HepG2 (cell line): ENCODE measurements around the gene DDAH1. TPM values are rescaled to one million over a fixed set of nuclear protein-coding genes. Genes with fewer than 3 reads are reported as not detected.

Experiments used
- ATAC-seq: fragments of 200-7000 bp; cut with Tn5 transposase; 3 replicates; pipeline ENCODE4 v1.9.1; 2020; ENCODE audit warnings: mild to moderate bottlenecking, moderate library complexity
- BruUV-seq: library from RNA; stranded (reverse); fragments of 400-500 nt; replicated peaks from 2 replicates; lab custom pipeline; 2021; lab: Mats Ljungman, UMichigan
- CTCF ChIA-PET: fragments of 300-600 bp; formaldehyde crosslinking; extraction: SDS; loops from one replicate; lab custom pipeline; 2021; ENCODE audit warnings: low total read pairs, inconsistent platforms, low intra/inter-chr PET ratio; lab: Yijun Ruan, JAX
- POLR2A ChIA-PET: fragments of 350-600 bp; sonication (Branson Sonifier 250); formaldehyde crosslinking; loops from one replicate; lab custom pipeline; 2020; ENCODE audit warnings: antibody characterized with exemption, inconsistent platforms; lab: Yijun Ruan, JAX
- DNase-seq: peaks from one replicate; pipeline ENCODE4 v3.0.0-alpha.2; 2015; ENCODE audit warnings: low spot score
- FAIRE-seq: peaks from 3 replicates; lab custom pipeline; 2011; peaks lifted over from hg19 to GRCh38; lab: Jason Lieb, UNC
- H2AFZ ChIP-seq: one replicate; pipeline ENCODE4 v1.6.1; 2011; ENCODE audit warnings: low read length, inconsistent platforms
- H3K27ac ChIP-seq: fragments of 300-600 bp; 3 replicates; pipeline ENCODE4 v1.8.0; 2011; ENCODE audit warnings: mixed run types, mild to moderate bottlenecking, mixed read lengths, low read length, inconsistent platforms; ENCODE audit not compliant: insufficient read depth; ENCODE audit errors: extremely low read length
- H3K27me3 ChIP-seq, 2 experiments: fragments of 200-600 bp in 1 of 2; 2 replicates in 1 of 2; 3 replicates in 1 of 2; pipeline versions ENCODE4 v1.6.0 to v1.8.0; 2011; ENCODE audit warnings: low read length in 2 of 2, mild to moderate bottlenecking in 2 of 2, moderate library complexity in 2 of 2, inconsistent platforms in 1 of 2; ENCODE audit not compliant: insufficient read depth in 2 of 2, control insufficient read depth in 1 of 2
- H3K36me3 ChIP-seq, 2 experiments: fragments of 200-600 bp in 1 of 2; replicated peaks in 1 of 2; 2 replicates in 1 of 2; 3 replicates in 1 of 2; pipeline versions ENCODE4 v1.5.1 to v1.8.0; 2011; ENCODE audit warnings: low read length in 2 of 2, inconsistent platforms in 1 of 2; ENCODE audit not compliant: insufficient read depth in 2 of 2, control insufficient read depth in 1 of 2
- H3K4me1 ChIP-seq: 2 replicates; pipeline ENCODE4 v1.5.1; 2012; ENCODE audit warnings: low read length, inconsistent platforms; ENCODE audit not compliant: insufficient read depth
- H3K4me2 ChIP-seq: 2 replicates; pipeline ENCODE4 v1.6.0; 2011; ENCODE audit warnings: low read depth, low read length, inconsistent platforms
- H3K4me3 ChIP-seq, 3 experiments: fragments of 200-600 bp in 1 of 3; sonication (generic), shearing (Covaris generic) in 1 of 3; replicated peaks in 1 of 3; 2 replicates each; pipeline ENCODE4 v1.5.1; 2011 to 2016; ENCODE audit warnings: low read length in 3 of 3, inconsistent platforms in 2 of 3, low read depth in 2 of 3, mild to moderate bottlenecking in 2 of 3, control low read depth in 1 of 3, mixed read lengths in 1 of 3; ENCODE audit not compliant: insufficient read depth in 1 of 3
- H3K79me2 ChIP-seq: one replicate; pipeline ENCODE4 v1.6.1; 2011; ENCODE audit warnings: low read length, inconsistent platforms; ENCODE audit not compliant: insufficient read depth
- H3K9ac ChIP-seq: 2 replicates; pipeline ENCODE4 v1.6.0; 2011; ENCODE audit warnings: mild to moderate bottlenecking, low read depth, low read length, inconsistent platforms; ENCODE audit not compliant: insufficient read depth
- H3K9me3 ChIP-seq: 2 replicates; pipeline ENCODE4 v1.5.1; 2012; ENCODE audit warnings: mild to moderate bottlenecking, low read length
- H4K20me1 ChIP-seq: 2 replicates; pipeline ENCODE4 v1.6.0; 2011; ENCODE audit warnings: inconsistent platforms, mild to moderate bottlenecking, low read length, moderate library complexity; ENCODE audit not compliant: insufficient read depth
- ARID2 ChIP-seq: sonication (generic); formaldehyde crosslinking; IDR thresholded peaks from 2 replicates; pipeline ENCODE4 v1.8.1; 2022; ENCODE audit warnings: mild to moderate bottlenecking, missing genetic modification reagents, borderline replicate concordance
- ARNT ChIP-seq: fragments of 450-650 bp; IDR thresholded peaks from 2 replicates; pipeline ENCODE4 v1.6.1; 2017
- BORCS8-MEF2B ChIP-seq: sonication (generic); formaldehyde crosslinking; IDR thresholded peaks from 2 replicates; pipeline ENCODE4 v1.8.0; 2022; ENCODE audit warnings: mild to moderate bottlenecking, missing genetic modification reagents
- HIVEP1 ChIP-seq: sonication (generic); formaldehyde crosslinking; IDR thresholded peaks from 2 replicates; pipeline ENCODE4 v1.4.0; 2020; ENCODE audit warnings: mild to moderate bottlenecking, missing genetic modification reagents
- KLF11 ChIP-seq: IDR thresholded peaks from 2 replicates; pipeline ENCODE4 v1.6.1; 2016; ENCODE audit warnings: missing compliant biosample characterization
- LCORL ChIP-seq, 2 experiments: fragments of 450-650 bp in 1 of 2; sonication (generic) in 1 of 2; formaldehyde crosslinking in 1 of 2; IDR thresholded peaks; 2 replicates each; pipeline versions ENCODE4 v1.5.0 to v1.6.1; 2017 to 2020; ENCODE audit warnings: antibody characterized with exemption in 1 of 2, missing genetic modification reagents in 1 of 2
- MIXL1 ChIP-seq: IDR thresholded peaks from 2 replicates; pipeline ENCODE4 v1.6.1; 2016
- RAD51 ChIP-seq: fragments of 450-650 bp; IDR thresholded peaks from 2 replicates; pipeline ENCODE4 v1.6.1; 2016; ENCODE audit warnings: borderline replicate concordance
- SMC3 ChIP-seq: IDR thresholded peaks from 2 replicates; pipeline ENCODE4 v1.6.1; 2011; ENCODE audit warnings: low read length, improper control_type of control experiment
- TP53 ChIP-seq: sonication (generic); formaldehyde crosslinking; conservative IDR thresholded peaks from 2 replicates; pipeline ENCODE4 v1.4.0; 2020; ENCODE audit warnings: missing genetic modification reagents
- ZBTB7A ChIP-seq: sonication (generic); formaldehyde crosslinking; IDR thresholded peaks from 2 replicates; pipeline ENCODE4 v1.8.0; 2022; ENCODE audit warnings: mild to moderate bottlenecking, missing genetic modification reagents
- ZFX ChIP-seq: sonication (generic); formaldehyde crosslinking; IDR thresholded peaks from 2 replicates; pipeline ENCODE4 v1.4.0; 2020; ENCODE audit warnings: mild to moderate bottlenecking, low read depth, missing genetic modification reagents, moderate library complexity
- ZMYM4 ChIP-seq: sonication (generic); formaldehyde crosslinking; IDR thresholded peaks from 2 replicates; pipeline ENCODE4 v1.8.1; 2023; ENCODE audit warnings: mild to moderate bottlenecking, missing genetic modification reagents
- ZNF703 ChIP-seq: sonication (generic); formaldehyde crosslinking; IDR thresholded peaks from 2 replicates; pipeline ENCODE4 v1.5.1; 2020; ENCODE audit warnings: missing genetic modification reagents, mild to moderate bottlenecking, moderate library complexity, borderline replicate concordance
- WGBS: methylation state at CpG from one replicate; pipeline ENCODE4 v1.1.6; 2017; ENCODE audit warnings: low lambda C conversion rate; 5-methylcytosine and 5-hydroxymethylcytosine counted together
- in situ Hi-C: cut with HindIII; loops from 2 replicates; pipeline ENCODE4 v1.10.0; 2017; ENCODE audit warnings: low pct_unique_long_range_greater_than_20kb; ENCODE audit not compliant: extremely low pct_ligation_motif_present
- intact Hi-C: fragments of 100-400 bp; cut with micrococcal nuclease; formaldehyde crosslinking; loops from one replicate; pipeline ENCODE4 v1.10.0; 2022; ENCODE audit not compliant: unreplicated experiment
- polyA plus RNA-seq, 8 experiments: library from polyadenylated mRNA; depleted of rRNA in 3 of 8; stranded (reverse) in 7 of 8; unstranded in 1 of 8; fragments of >200 nt; fragmentation: Illumina TruSeq in 4 of 8; extraction: Trizol in 4 of 8; gene quantifications; 2 replicates each; pipeline versions ENCODE4 v1.2.1 to v1.2.3, GENCODE V29; 2011 to 2016; ENCODE audit warnings: low read depth in 4 of 8, missing spikeins in 1 of 8, mixed read lengths in 1 of 8; ENCODE audit not compliant: insufficient read depth in 1 of 8
- total RNA-seq, 5 experiments: library from RNA; depleted of rRNA; stranded (reverse); fragments of >200 nt; fragmentation: Illumina TruSeq; extraction: Trizol; gene quantifications; 2 replicates each; pipeline ENCODE4 v1.2.3, GENCODE V29; 2016; ENCODE audit warnings: low read depth in 1 of 5
- TF ChIP-seq, protein P1 (sequence below): sonication (generic); formaldehyde crosslinking; IDR thresholded peaks from 2 replicates; pipeline ENCODE4 v1.8.0; 2022; ENCODE audit warnings: mild to moderate bottlenecking, missing genetic modification reagents, borderline replicate concordance
- TF ChIP-seq, protein P2 (sequence below): sonication (generic); formaldehyde crosslinking; IDR thresholded peaks from 2 replicates; pipeline ENCODE4 v1.5.0; 2020; ENCODE audit warnings: missing genetic modification reagents, mild to moderate bottlenecking, borderline replicate concordance
- TF ChIP-seq, protein P3 (sequence below): sonication (generic); formaldehyde crosslinking; IDR thresholded peaks from 2 replicates; pipeline ENCODE4 v1.4.0; 2020; ENCODE audit warnings: missing genetic modification reagents, borderline replicate concordance

The DDAH1 gene
- total and polyA plus RNA-seq, 2 of the 13 experiments (the other 11 are each of a cell fraction or from before 2014, with no cell fraction given) = 39.7 to 64.4 TPM

DNA sequence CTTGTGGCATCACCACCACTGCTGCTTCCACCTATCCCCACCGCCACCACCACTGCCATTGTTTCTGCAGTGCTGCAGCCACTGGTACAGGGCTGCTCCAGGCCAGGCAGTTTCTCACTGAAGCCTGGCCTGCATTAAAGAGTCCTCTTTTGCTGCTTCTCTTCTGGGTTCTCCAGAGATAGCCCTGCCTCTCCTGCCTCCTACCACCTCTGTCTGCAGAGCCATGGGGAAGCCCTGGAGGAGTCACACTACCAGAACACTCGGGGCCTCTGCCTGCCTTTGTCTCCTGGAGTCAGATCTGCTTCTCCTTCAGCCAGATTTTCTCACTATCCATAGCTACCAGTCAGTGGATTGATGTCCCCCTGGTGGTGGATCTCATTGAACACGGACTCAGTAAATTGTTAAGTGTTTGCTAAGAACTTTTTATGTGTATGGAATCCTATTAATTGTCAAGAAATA is 37.7 kb upstream of the DDAH1 start:
- H4K20me1 ChIP-seq = no peaks in the 10 kb centered on the region
- DNase-seq = peak; percentile 70
- no peak overlapping the region for H3K27ac ChIP-seq
- peak overlapping the region; percentile 47; the same call in 1 of the 2 replicates for H3K9ac ChIP-seq
- POLR2A ChIA-PET = interaction anchor here (1.0 kb wide), 2 partner anchors 38 to 194 kb away, joined by 4 to 6 read pairs; partner anchors contain the start of gene DDAH1
- ATAC-seq = peak; percentile 98
- intact Hi-C loops (loop anchor here (1.0 to 2.0 kb wide), 3 partner anchors 68 to 194 kb away; no protein-coding TSS in a partner anchor), in situ Hi-C loops (loop anchor here (5.0 kb wide), 1 partner anchor 195 kb away; no protein-coding TSS in a partner anchor)
- peak overlapping the region; percentile 74 for H2AFZ ChIP-seq
- no peaks in the 10 kb centered on the region for H3K9me3 ChIP-seq
- H3K4me2 ChIP-seq = peak overlapping the region; percentile 85
- H3K4me3 ChIP-seq = peak overlapping the region; percentile 14 to 62 (median 30); a peak in 5 of 6 replicates
- WGBS = 10% methylated on average over 3 of the region's 3 CpGs
- H3K79me2 ChIP-seq = no peaks in the 10 kb centered on the region
- CTCF ChIA-PET = interaction anchor here (1.1 to 4.0 kb wide), 4 partner anchors 79 to 558 kb away, joined by 3 to 64 read pairs (median 6); no protein-coding TSS in a partner anchor
- FAIRE-seq = peak; percentile 65
- H3K4me1 ChIP-seq = peaks cover 18% of the 10 kb centered on the region
- no peaks in the 10 kb centered on the region for H3K36me3 ChIP-seq
- no peaks in the 10 kb centered on the region for H3K27me3 ChIP-seq
- BruUV-seq = no TSS peak
- TF ChIP-seq SMC3 (peak; percentile 82), LCORL (IDR thresholded peaks at IDR 0.05) (no peak), LCORL (CRISPR knock-in tag; IDR thresholded peaks at IDR 0.05) (peak; percentile 52; the same call in 1 of the 2 replicates), ZFX (CRISPR knock-in tag) (no peak), ZMYM4 (CRISPR knock-in tag) (peak; percentile 43), ZBTB7A (CRISPR knock-in tag) (no peak), MIXL1 (CRISPR knock-in tag) (0 out of 2 replicates have a peak, but pooled peaks have one; percentile 15), ARID2 (CRISPR knock-in tag) (0 out of 2 replicates have a peak, but pooled peaks have one; percentile 35), KLF11 (CRISPR knock-in tag) (no peak), ZNF703 (CRISPR knock-in tag) (no peak), ARNT (no peak), RAD51 (no peak), TP53 (CRISPR knock-in tag) (no peak), HIVEP1 (CRISPR knock-in tag) (no peak), BORCS8-MEF2B (CRISPR knock-in tag) (no peak)
- TF ChIP-seq, protein P1, sequence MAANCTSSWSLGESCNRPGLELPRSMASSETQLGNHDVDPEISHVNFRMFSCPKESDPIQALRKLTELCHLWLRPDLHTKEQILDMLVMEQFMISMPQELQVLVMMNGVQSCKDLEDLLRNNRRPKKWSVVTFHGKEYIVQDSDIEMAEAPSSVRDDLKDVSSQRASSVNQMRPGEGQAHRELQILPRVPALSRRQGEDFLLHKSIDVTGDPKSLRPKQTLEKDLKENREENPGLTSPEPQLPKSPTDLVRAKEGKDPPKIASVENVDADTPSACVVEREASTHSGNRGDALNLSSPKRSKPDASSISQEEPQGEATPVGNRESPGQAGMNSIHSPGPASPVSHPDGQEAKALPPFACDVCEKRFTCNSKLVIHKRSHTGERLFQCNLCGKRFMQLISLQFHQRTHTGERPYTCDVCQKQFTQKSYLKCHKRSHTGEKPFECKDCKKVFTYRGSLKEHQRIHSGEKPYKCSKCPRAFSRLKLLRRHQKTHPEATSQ (CRISPR knock-in tag) = no peak
- TF ChIP-seq, protein P2, sequence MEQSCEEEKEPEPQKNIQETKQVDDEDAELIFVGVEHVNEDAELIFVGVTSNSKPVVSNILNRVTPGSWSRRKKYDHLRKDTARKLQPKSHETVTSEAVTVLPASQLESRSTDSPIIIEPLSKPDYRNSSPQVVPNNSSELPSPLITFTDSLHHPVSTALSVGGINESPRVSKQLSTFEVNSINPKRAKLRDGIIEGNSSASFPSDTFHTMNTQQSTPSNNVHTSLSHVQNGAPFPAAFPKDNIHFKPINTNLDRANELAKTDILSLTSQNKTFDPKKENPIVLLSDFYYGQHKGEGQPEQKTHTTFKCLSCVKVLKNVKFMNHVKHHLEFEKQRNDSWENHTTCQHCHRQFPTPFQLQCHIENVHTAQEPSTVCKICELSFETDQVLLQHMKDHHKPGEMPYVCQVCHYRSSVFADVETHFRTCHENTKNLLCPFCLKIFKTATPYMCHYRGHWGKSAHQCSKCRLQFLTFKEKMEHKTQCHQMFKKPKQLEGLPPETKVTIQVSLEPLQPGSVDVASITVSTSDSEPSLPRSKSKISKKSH (CRISPR knock-in tag) = no peak
- TF ChIP-seq, protein P3, sequence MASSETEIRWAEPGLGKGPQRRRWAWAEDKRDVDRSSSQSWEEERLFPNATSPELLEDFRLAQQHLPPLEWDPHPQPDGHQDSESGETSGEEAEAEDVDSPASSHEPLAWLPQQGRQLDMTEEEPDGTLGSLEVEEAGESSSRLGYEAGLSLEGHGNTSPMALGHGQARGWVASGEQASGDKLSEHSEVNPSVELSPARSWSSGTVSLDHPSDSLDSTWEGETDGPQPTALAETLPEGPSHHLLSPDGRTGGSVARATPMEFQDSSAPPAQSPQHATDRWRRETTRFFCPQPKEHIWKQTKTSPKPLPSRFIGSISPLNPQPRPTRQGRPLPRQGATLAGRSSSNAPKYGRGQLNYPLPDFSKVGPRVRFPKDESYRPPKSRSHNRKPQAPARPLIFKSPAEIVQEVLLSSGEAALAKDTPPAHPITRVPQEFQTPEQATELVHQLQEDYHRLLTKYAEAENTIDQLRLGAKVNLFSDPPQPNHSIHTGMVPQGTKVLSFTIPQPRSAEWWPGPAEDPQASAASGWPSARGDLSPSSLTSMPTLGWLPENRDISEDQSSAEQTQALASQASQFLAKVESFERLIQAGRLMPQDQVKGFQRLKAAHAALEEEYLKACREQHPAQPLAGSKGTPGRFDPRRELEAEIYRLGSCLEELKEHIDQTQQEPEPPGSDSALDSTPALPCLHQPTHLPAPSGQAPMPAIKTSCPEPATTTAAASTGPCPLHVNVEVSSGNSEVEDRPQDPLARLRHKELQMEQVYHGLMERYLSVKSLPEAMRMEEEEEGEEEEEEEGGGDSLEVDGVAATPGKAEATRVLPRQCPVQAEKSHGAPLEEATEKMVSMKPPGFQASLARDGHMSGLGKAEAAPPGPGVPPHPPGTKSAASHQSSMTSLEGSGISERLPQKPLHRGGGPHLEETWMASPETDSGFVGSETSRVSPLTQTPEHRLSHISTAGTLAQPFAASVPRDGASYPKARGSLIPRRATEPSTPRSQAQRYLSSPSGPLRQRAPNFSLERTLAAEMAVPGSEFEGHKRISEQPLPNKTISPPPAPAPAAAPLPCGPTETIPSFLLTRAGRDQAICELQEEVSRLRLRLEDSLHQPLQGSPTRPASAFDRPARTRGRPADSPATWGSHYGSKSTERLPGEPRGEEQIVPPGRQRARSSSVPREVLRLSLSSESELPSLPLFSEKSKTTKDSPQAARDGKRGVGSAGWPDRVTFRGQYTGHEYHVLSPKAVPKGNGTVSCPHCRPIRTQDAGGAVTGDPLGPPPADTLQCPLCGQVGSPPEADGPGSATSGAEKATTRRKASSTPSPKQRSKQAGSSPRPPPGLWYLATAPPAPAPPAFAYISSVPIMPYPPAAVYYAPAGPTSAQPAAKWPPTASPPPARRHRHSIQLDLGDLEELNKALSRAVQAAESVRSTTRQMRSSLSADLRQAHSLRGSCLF (CRISPR knock-in tag) = no peak
